ENCODE measurements around the gene DHRS11. TPM values are rescaled to one million over a fixed set of nuclear protein-coding genes. Genes with fewer than 3 reads are reported as not detected.

DHRS11 gene
- total RNA-seq, 1 donor from 2014 or later, result 15.7 TPM

DNA sequence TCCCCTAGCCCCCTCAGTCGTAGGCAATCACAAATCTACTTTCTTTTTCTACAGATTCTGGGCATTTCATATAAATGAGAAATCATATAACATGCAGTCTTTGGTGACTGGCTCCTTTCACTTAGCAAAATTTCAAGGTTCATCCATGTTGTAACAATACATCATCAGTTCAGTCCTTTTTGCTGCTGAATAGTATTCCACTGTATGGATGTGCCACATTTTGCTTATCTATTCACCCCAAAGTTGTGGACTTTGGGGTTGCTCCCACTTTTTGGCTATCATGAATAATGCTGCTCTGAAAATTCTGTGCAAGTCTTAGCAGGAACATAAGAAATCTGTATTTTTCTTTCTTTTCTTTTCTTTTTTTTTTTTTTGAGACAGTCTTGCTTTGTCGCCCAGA lies 48.7 kb downstream of the DHRS11 start:
- DNase-seq (ENCODE audit: missing footprints) (no peak), ATAC-seq (no peak)
- intact Hi-C loops (cut with DNase I), result no loop called here

DNA sequence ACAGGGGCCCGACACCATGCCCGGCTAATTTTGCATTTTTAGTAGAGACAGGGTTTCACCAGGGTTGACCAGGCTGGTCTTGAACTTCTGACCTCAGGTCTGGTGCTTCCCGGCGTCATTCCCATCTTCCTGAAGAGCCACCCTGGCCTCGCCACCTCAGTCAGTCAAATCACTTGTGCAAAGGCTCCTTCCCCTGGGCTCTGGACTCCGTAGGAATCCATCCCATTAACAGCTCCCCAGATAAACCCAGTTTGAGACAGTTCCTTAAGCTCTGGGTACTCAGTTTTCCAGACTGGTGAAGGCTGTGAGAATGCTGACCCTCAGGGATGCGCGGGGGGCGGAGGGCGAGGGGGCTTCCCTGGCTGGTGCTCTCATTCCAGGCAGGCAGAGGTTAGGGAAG lies 49.2 kb downstream of the DHRS11 start:
- no peak for ATAC-seq
- intact Hi-C loops (cut with DNase I), result no loop called here
- no peak for DNase-seq (ENCODE audit: missing footprints)

DNA sequence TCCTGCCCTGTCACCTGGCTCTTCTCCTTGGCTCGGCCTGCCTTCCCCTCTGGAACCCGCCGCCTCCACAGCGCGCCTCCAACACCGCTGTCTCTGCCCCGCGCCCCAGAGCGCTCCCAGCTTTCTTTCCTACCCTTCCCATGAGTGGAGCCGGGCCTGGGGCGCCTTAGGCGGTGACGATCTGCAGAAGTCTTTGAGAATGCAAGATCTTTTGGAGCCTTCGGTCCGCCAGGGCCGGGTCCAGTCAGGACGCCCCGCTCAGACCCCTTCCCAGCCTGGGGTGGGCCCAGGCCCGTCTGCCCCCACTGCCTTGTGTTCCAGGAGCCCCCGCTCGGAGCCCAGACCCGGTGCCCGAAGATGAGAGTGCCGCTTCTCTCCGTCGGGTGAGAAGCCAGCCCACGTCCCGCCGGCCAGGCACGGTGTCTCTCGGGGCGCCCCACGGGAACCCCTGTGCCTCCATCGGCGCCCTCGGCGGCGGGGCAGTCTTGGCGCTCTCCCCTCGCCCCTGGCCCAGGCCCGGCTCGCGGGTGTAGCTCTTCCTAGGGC lies 49.7 kb downstream of the DHRS11 start:
- ATAC-seq (no peak), DNase-seq (ENCODE audit: missing footprints) (no peak)
- intact Hi-C loops (cut with DNase I), result no loop called here

DNA sequence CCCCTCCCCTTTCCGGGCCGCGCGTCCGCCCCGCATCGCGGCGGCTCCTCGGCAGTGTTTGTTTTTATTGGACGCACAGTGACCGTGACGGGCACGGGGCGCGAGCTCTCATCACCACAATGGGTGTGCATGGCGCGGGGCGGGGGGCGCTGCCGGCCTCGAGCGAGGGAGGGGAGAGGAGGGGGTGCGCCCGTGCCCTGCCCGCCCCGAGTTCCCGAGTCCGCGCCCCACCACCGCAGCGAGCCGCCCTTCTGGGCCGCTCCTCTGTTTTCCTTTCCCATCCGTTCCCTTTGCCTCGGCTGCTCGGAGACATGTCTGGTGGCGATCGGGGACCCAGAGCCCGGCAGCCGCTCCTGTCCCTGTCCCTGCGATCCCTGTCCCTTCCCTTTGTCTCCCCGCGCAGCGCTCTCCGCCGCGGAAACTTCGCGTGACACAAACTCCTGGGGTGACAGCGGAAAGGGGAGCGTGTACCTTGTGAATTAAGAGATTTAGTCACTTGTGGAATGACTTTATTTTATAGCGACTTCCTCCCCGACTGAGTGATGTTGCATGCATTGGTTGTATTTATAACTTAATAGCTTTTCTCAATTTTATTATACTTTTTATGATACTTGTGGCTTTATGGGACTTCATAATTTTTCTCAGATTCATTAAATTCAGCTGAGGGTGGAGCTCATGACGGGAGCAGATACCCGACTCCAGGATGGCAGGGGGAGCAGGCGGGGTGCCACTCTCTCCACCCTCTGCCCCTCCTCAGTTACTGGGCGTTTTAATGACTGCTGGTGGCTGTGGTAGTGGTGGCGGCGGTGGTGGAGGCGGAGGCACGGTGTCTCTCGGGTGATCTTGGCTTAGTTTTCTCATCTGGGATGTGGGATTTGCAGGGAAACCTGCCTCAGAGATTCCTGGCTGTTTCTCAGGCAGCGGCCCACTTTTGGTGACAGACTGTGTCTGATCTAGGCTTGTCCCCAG lies 50.5 kb downstream of the DHRS11 start:
- intact Hi-C loops (cut with DNase I), result no loop called here
- DNase-seq (ENCODE audit: missing footprints) (no peak), ATAC-seq (peak; percentile 37)

DNA sequence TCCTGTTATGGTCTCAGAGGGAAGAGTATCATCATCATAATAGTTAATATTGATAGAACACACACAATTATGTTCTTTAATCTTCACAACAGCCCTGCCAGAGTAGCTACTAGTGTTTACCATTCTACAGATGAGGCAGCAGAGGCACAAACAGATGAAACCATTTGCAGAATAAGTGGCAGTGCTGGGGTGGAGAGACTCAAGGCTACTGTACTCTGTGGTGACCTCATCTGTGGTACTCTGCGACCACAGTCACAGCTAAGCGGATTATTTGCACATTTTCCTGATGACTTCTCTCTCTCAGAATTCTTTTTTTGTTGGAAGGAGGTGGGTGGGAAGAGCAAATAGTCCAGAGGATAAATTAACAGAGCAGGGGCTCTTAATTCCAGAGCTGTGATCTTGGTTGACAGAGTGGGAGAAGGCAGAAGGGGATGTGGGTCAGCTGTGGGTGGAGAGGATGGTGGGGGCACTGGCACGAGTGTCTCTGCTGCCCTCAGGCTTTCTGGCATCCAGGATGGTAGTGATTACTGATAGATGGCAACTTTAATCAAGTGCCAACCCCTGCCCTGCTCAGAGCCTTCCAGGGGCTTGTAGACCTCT lies 51.5 kb downstream of the DHRS11 start:
- DNase-seq (ENCODE audit: missing footprints), result no peak
- intact Hi-C loops (cut with DNase I), result no loop called here
- ATAC-seq, result no peak

DNA sequence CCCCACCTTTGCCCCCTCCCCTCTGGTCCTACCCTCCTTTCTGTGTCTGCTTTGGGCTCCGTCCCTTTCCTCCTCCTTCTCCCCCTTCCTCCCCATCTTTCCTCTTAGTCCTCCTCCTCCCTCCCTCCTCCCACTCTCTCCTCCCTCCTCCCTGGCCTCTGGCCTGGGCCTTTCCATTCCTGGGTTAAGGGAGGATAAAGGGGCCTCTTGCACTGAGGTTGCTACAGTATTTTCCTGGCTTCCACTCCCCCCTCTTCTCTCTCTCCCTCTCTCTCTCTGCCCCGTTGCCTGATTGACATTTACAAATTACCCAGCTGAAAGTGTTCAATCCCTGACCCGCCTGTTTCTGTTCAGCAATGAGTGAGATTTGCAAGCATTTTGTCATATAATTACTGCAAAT lies 53.7 kb downstream of the DHRS11 start:
- no peak for DNase-seq (ENCODE audit: missing footprints)
- intact Hi-C loops (cut with DNase I), result no loop called here
- no peak for ATAC-seq

DNA sequence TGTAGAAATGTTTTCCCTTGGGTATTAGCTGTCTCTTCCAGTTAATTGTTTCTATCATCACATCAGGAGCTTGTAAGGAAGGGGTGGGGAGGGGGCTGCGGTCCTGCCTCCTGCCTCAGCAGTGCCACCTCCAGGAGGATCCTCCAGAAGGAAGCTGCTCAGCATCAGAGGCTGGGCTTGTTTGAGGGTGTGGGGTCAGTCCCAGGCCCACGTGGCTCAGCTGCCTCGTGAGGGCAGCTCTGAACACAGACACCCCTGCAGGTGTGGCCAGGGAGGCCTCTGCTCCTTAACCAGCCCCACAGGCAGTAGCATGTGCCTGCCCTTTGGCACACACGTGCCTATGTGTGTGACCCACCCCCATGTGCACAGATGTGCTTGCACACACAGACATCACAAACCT lies 56.0 kb downstream of the DHRS11 start:
- DNase-seq (ENCODE audit: missing footprints) (no peak), ATAC-seq (no peak)
- intact Hi-C loops (cut with DNase I), result no loop called here

DNA sequence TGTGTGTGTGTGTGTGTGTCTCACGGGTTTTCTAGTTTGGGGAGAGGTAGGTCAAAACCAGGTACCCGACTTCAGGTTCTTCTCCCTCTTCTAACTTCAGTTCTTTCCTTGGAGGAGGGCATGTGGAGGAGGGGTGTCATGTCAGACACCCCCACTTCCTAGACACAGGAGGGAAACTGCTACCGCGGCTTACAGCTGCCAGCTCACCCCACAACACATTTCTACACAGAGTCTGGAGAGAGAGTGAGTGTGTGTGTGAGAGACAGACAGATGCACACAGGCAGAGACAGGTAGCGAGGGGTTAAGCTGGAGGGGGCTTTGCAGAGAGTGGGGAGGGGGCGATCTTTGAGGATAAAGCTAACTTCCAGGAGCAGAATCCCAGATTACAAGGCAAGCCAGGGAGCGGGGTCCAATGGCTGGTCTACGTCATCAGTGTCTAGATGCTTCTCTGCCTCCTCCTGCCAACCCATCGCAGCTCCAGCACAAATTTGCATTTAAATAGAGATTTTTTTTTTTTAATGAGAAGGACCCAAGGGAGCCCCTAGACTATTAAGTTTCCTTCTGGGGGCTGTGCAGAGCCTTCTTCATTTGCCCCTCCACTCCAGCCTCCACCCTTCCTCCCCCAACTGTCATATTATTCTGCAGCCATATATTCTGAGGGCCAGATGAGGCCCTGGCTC lies 58.6 kb downstream of the DHRS11 start:
- ATAC-seq, result no peak
- DNase-seq (ENCODE audit: missing footprints), result peak; percentile 16
- intact Hi-C loops (cut with DNase I), result no loop called here

Other genes with a start within 250 kb of the DHRS11 start
- not detected for gene TBC1D3H, start 203.4 kb upstream of the DHRS11 start, total RNA-seq
- 21.3 TPM for gene ZNHIT3, start 105.2 kb upstream of the DHRS11 start, total RNA-seq
- gene MYO19, start 57.0 kb upstream of the DHRS11 start, total RNA-seq, result 16.1 TPM
- 5.8 TPM for gene PIGW, start 56.9 kb upstream of the DHRS11 start, total RNA-seq
- 44.5 TPM for gene GGNBP2, start 47.0 kb upstream of the DHRS11 start, total RNA-seq
- gene MRM1, start 9.7 kb downstream of the DHRS11 start, total RNA-seq, result 9.4 TPM

Measured in Right ventricle myocardium inferior (tissue), 1 donor.